ENCODE data around the gene ADNP2.

Gene ADNP2

GRCh38 chr18:80108739-80109675, at the start of gene ADNP2:
Gene ADNP2, plus strand, starts transcription at chr18:80109262. Its CDS starts 8,281 bp downstream, at chr18:80117543.
- peak within 1 kb of the TSS in 20 of 21 experiments; percentile 31 to 93 (median 83) for H3K27ac ChIP-seq
- H3K4me3 ChIP-seq, result peak within 1 kb of the TSS; percentile 62 to 78 (median 70)

GRCh38 chr18:80059945-80060344, 49.1 kb upstream of the ADNP2 start:
- Histone ChIP-seq H3K4me3 (no peak overlapping the region), H3K27ac (no peak overlapping the region)

- Histone ChIP-seq H3K27ac (no peak overlapping the region), H3K4me3 (no peak overlapping the region)
Observed at GRCh38 chr18:80065705-80066104, 43.4 kb upstream of the ADNP2 start.

GRCh38 chr18:80067321-80067720, 41.7 kb upstream of the ADNP2 start:
- H3K4me3 ChIP-seq, result no peak overlapping the region
- no peak overlapping the region for H3K27ac ChIP-seq

GRCh38 chr18:80067897-80068296, 41.2 kb upstream of the ADNP2 start:
- Histone ChIP-seq H3K4me3 (no peak overlapping the region), H3K27ac (no peak overlapping the region)

- H3K27ac ChIP-seq, result no peak overlapping the region
Observed at GRCh38 chr18:80068571-80069272, 40.3 kb upstream of the ADNP2 start.

GRCh38 chr18:80070825-80071224, 38.2 kb upstream of the ADNP2 start:
- Histone ChIP-seq H3K4me3 (no peak overlapping the region), H3K27ac (no peak overlapping the region)

More at GRCh38 chr18:80068571-80069272, 40.3 kb upstream of the ADNP2 start:
- no peak overlapping the region for H3K4me3 ChIP-seq

GRCh38 chr18:80074183-80074582, 34.9 kb upstream of the ADNP2 start:
- Histone ChIP-seq H3K27ac (no peak overlapping the region), H3K4me3 (no peak overlapping the region)

GRCh38 chr18:80074697-80075096, 34.4 kb upstream of the ADNP2 start:
- Histone ChIP-seq H3K27ac (no peak overlapping the region), H3K4me3 (no peak overlapping the region)

GRCh38 chr18:80075940-80076339, 33.1 kb upstream of the ADNP2 start:
- Histone ChIP-seq H3K4me3 (no peak overlapping the region), H3K27ac (no peak overlapping the region)

- Histone ChIP-seq H3K4me3 (no peak overlapping the region), H3K27ac (no peak overlapping the region)
Observed at GRCh38 chr18:80076379-80076778, 32.7 kb upstream of the ADNP2 start.

GRCh38 chr18:80077873-80078272, 31.2 kb upstream of the ADNP2 start:
- no peak overlapping the region for H3K4me3 ChIP-seq

GRCh38 chr18:80086281-80086680, 22.8 kb upstream of the ADNP2 start:
- no peak overlapping the region for H3K27ac ChIP-seq
- no peak overlapping the region for H3K4me3 ChIP-seq

More at GRCh38 chr18:80077873-80078272, 31.2 kb upstream of the ADNP2 start:
- no peak overlapping the region for H3K27ac ChIP-seq

- no peak overlapping the region for H3K27ac ChIP-seq
- H3K4me3 ChIP-seq, result no peak overlapping the region
Observed at GRCh38 chr18:80088036-80088435, 21.0 kb upstream of the ADNP2 start.

- Histone ChIP-seq H3K27ac (no peak overlapping the region), H3K4me3 (no peak overlapping the region)
Observed at GRCh38 chr18:80088823-80089222, 20.2 kb upstream of the ADNP2 start.

GRCh38 chr18:80095414-80095813, 13.6 kb upstream of the ADNP2 start:
- no peak overlapping the region for H3K4me3 ChIP-seq
- no peak overlapping the region for H3K27ac ChIP-seq

GRCh38 chr18:80096032-80096565, 13.0 kb upstream of the ADNP2 start:
- H3K4me3 ChIP-seq, result no peak overlapping the region

GRCh38 chr18:80097201-80097600, 11.9 kb upstream of the ADNP2 start:
- Histone ChIP-seq H3K27ac (no peak overlapping the region), H3K4me3 (no peak overlapping the region)

More at GRCh38 chr18:80096032-80096565, 13.0 kb upstream of the ADNP2 start:
- no peak overlapping the region for H3K27ac ChIP-seq

GRCh38 chr18:80103231-80103630, 5.8 kb upstream of the ADNP2 start:
- Histone ChIP-seq H3K4me3 (no peak overlapping the region), H3K27ac (no peak overlapping the region)

- H3K27ac ChIP-seq, result no peak overlapping the region
Observed at GRCh38 chr18:80104364-80104779, 4.7 kb upstream of the ADNP2 start.

More at GRCh38 chr18:80104364-80104779, 4.7 kb upstream of the ADNP2 start:
- no peak overlapping the region for H3K4me3 ChIP-seq

Measured in skin epidermis (tissue), 12 donors.